Lower lobe of right lung (tissue), 2 donors: ENCODE data around the gene RMND5B. TPM values are rescaled to one million over a fixed set of nuclear protein-coding genes. Genes with fewer than 3 reads are reported as not detected.
"Not testable (repeated sequence)": the region's sequence is repeated elsewhere in the genome, so short reads cannot be mapped to it uniquely, and the experiment has no call there.

ENCODE experiments used
- ATAC-seq, 2 donors: fragments of 200-7000 bp; cut with Tn5 transposase; one replicate each; pipeline ENCODE4 v1.9.1; 2020 to 2022; ENCODE audit warnings: mild to moderate bottlenecking in 2 of 2, moderate library complexity in 2 of 2
- DNase-seq: peaks from one replicate; pipeline ENCODE4 v3.0.0-alpha.2; 2020
- H3K27ac ChIP-seq: fragments of 200-600 bp; one replicate; pipeline ENCODE4 v1.8.0; 2022
- H3K27me3 ChIP-seq: fragments of 200-600 bp; one replicate; pipeline ENCODE4 v1.8.0; 2022; ENCODE audit warnings: low read depth
- H3K36me3 ChIP-seq: fragments of 200-600 bp; one replicate; pipeline ENCODE4 v1.8.0; 2022; ENCODE audit warnings: mild to moderate bottlenecking
- H3K4me1 ChIP-seq: fragments of 200-600 bp; one replicate; pipeline ENCODE4 v1.8.0; 2022
- H3K4me3 ChIP-seq: fragments of 200-600 bp; one replicate; pipeline ENCODE4 v1.8.0; 2022; ENCODE audit warnings: mild to moderate bottlenecking
- H3K9me3 ChIP-seq: fragments of 200-600 bp; one replicate; pipeline ENCODE4 v1.8.0; 2022
- intact Hi-C: fragments of 100-400 bp; cut with DNase I; formaldehyde crosslinking; loops from one replicate; pipeline ENCODE4 v1.11.0; 2022
- total RNA-seq: library from RNA; stranded (reverse); fragmentation: NEBNext Ultra II Directional; extraction: Animal tissue kit (Norgen Biotek cat#: 25700); gene quantifications from one replicate; pipeline ENCODE4 v1.2.1, GENCODE V29; 2021
- TF ChIP-seq, protein P1 (sequence below): fragments of 200-600 bp; IDR thresholded peaks from one replicate; pipeline ENCODE4 v1.8.0; 2022; ENCODE audit warnings: antibody characterized with exemption, mild to moderate bottlenecking
- donor health status: DM: no; HTN: yes; CAD: no; lungs with severe emphysema.

The RMND5B gene
- total RNA-seq, 1 donor from 2014 or later = 38.6 TPM

DNA sequence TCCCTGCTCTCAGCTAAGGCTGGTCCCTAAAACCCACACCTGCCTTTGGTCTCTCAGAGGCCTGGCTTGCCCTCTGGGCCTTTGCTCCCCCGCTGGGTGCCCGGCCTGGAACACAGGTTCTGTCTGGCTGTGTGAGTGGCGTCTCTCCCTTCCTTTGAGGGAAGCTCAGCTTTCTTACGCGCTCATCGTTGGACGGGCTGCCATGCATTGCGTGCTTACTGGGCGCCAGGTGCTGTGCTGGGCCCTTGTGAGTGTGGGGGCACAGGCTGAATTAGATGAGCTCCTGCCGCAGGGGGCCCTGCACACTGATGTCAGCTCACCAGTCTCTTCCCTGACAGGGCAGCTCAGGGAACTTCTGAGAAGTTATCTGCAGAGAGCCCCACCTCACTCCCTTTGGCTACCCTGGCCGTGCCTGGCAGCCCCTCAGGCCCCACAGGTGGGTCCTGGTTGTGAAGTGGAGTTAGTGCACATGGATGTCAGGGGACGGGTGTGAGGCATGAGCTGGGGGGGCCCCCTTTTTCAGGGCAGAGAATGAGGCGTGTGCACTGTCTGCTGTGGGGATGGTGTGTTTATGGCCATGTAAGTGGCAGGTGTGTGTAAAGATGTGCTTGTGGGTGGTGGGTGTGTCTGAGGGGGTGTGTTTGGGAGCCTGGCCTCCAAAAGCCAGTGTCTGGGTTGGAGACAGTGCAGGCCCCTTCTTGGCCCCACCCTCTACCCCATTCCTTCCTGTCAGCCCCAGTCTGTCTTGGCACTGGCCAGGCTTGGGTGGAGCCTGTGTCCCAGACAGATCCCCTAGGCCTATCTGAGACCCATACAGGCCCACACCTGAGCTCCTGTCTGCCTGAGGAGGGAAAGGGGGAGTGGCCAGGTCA is 7.5 kb upstream of the RMND5B start:
- no peak overlapping the region for H3K4me3 ChIP-seq
- peak overlapping the region; percentile 6 for H3K27ac ChIP-seq
- no peaks in the 10 kb centered on the region for H3K9me3 ChIP-seq
- H3K4me1 ChIP-seq = peaks cover 11% of the 10 kb centered on the region
- peaks cover 10% of the 10 kb centered on the region for H3K27me3 ChIP-seq
- DNase-seq (peak; percentile 25), ATAC-seq (peak in 1 of 2 donors; percentile 4)
- TF ChIP-seq, protein P1, sequence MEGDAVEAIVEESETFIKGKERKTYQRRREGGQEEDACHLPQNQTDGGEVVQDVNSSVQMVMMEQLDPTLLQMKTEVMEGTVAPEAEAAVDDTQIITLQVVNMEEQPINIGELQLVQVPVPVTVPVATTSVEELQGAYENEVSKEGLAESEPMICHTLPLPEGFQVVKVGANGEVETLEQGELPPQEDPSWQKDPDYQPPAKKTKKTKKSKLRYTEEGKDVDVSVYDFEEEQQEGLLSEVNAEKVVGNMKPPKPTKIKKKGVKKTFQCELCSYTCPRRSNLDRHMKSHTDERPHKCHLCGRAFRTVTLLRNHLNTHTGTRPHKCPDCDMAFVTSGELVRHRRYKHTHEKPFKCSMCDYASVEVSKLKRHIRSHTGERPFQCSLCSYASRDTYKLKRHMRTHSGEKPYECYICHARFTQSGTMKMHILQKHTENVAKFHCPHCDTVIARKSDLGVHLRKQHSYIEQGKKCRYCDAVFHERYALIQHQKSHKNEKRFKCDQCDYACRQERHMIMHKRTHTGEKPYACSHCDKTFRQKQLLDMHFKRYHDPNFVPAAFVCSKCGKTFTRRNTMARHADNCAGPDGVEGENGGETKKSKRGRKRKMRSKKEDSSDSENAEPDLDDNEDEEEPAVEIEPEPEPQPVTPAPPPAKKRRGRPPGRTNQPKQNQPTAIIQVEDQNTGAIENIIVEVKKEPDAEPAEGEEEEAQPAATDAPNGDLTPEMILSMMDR = no peak
- no peaks in the 10 kb centered on the region for H3K36me3 ChIP-seq
- intact Hi-C loops = no loop called here

DNA sequence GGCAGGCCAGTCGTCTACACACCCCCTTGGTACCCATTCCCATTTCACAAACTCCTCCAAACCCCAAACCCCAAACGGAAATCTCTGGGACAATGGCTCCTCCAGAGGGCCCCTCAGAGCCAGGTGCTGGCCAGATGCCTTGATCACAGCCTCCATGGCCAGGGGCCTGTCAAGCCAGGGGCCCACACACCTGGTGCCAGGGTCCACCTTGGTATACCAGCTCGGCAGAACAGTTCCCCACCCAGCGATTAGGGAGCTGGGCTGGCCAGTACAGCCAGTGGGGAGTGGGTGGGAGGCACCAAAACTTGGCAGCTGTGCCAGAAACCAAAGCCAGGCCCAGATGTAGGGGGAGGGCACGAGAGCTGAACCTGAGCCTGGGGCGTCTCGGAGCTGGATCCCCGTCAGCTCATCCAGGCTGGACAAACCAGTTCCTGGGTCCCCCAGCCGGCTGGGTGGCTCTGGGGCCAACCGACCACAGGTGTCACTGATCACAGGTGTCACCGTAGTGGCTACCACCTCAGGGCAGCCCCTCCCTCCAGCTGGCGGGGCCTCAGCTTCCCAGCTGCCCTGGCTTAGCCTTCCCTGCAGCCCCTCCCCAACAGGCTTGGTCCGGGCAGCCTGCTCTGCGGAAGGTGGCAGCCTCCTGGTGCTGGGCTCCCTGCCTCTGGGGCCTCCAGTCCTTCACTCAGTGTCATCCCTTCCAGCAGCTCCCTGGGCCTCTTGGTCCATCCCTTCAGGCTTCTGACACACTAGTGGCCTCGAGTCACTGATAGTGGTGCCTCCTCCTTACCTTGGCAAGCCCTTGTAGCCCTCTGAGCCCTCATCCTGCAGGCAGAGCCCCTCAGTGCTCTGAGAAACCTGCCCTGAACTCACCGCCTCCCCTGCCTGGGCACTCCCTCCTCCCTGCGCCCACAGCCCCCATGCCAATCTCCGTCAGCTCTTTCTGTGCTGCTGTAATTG is 6.6 kb upstream of the RMND5B start:
- Histone ChIP-seq H3K4me1 (peaks cover 11% of the 10 kb centered on the region), H3K36me3 (no peaks in the 10 kb centered on the region), H3K9me3 (no peaks in the 10 kb centered on the region), H3K27ac (peak overlapping the region; percentile 6), H3K4me3 (no peak overlapping the region), H3K27me3 (peaks cover 10% of the 10 kb centered on the region)
- no peak for DNase-seq
- TF ChIP-seq, protein P1 = no peak
- intact Hi-C loops = no loop called here
- ATAC-seq = peak in 1 of 2 donors; percentile 12

DNA sequence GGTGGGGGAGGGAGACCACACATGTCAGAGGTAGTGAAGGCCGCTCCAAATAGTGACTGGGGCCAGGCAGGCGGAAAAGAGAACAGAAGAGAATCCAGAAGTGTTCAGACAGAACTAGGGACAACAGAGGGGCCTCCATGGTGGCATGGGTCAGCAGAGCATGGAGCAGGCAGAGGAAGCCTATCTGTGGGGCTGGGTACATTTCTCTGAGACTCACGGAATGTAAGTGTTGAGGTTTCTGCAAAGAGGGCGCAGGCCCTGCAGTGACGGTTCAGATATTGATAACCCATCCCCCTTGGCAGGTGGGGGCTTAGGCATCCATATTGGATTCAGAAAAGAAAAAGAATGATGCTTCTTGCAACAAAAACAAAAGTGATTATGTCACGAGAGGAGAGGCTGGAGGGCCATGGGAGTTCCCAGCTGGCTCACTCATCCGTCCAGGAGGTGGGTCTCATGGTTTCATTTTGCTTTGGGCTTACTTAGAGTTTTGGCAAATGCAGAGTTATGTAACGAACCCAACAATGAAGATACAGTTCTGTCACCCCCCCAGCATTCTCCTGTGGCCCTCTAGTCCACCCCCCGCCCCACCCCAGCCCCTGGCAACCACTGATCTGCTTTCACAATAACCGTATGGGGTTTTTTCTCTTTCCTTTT is 5.4 kb upstream of the RMND5B start:
- peaks cover 10% of the 10 kb centered on the region for H3K27me3 ChIP-seq
- H3K4me3 ChIP-seq = no peak overlapping the region
- peaks cover 11% of the 10 kb centered on the region for H3K4me1 ChIP-seq
- ATAC-seq (no peak), DNase-seq (no peak)
- TF ChIP-seq, protein P1 = no peak
- no peaks in the 10 kb centered on the region for H3K36me3 ChIP-seq
- intact Hi-C loops = no loop called here
- no peak overlapping the region for H3K27ac ChIP-seq
- H3K9me3 ChIP-seq = no peaks in the 10 kb centered on the region

DNA sequence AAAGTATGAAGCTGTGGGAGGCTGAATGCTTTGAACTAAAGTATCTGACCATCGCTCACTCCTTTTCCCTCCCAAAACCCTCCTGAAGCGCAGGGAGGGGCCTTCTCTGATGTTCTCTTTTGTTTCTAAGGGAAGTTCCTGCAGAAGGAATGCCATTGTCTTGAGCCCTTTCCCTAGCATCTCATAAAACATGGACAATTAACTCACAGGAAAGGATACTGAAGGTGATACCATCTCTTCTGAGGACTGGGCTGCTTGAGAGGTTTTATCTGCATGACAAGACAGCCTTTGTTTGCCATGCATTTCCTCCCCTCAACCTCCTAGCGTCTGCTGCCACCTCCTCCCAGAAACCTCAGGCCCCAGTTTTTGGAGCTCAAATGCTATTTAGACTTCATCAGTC is 4.3 kb upstream of the RMND5B start:
- H3K4me1 ChIP-seq = peaks cover 4% of the 10 kb centered on the region
- TF ChIP-seq, protein P1 = no peak
- peak overlapping the region; percentile 36 for H3K27ac ChIP-seq
- no peaks in the 10 kb centered on the region for H3K27me3 ChIP-seq
- ATAC-seq (no peak), DNase-seq (no peak)
- intact Hi-C loops = no loop called here
- H3K4me3 ChIP-seq = no peak overlapping the region
- H3K36me3 ChIP-seq = no peaks in the 10 kb centered on the region
- no peaks in the 10 kb centered on the region for H3K9me3 ChIP-seq

DNA sequence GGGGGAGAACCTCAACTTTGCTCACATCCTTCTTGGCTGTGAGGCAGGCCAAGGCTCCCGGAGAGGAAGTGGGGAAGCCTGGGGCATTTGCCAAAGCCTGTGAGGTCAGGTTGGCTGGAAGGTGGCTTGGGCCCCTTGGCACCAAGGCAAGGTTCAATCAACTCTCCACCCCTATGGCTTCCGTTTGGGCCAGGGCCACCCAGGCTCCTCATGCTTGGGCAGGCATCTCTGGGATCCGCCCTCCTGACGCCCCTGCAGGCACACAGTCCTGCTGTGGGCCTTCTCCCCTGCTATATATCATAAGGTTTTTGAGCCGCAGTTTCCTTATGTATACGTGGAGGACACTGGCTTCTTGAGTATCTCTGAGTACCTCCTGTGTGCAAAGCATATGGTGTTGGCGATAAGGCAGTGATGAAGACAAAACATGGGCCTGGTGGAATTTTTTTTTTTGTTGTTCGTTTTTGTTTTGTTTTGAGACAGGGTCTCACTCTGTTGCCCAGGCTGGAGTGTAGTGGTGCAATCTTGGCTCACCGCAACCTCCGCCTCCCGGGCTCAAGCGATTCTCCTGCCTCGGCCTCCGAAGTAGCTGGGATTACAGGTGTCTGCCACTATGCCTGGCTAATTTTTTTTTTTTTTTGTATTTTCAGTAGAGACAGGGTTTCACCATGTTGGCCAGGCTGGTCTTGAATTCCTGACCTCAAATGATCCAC is 3.4 kb upstream of the RMND5B start:
- peak overlapping the region; percentile 36 for H3K27ac ChIP-seq
- H3K27me3 ChIP-seq, H3K4me3 ChIP-seq, H3K36me3 ChIP-seq, H3K4me1 ChIP-seq, intact Hi-C loops, DNase-seq, ATAC-seq, H3K9me3 ChIP-seq: not testable (repeated sequence)
